ENCODE data around the gene CAV2. TPM values are rescaled to one million over a fixed set of nuclear protein-coding genes. Genes with fewer than 3 reads are reported as not detected.

Gene CAV2
- total and polyA plus RNA-seq, 9 of the 15 experiments (the other 6 are each of a cell fraction or from before 2014, with no cell fraction given), result 16.1 to 137 (median 38.3) TPM

DNA sequence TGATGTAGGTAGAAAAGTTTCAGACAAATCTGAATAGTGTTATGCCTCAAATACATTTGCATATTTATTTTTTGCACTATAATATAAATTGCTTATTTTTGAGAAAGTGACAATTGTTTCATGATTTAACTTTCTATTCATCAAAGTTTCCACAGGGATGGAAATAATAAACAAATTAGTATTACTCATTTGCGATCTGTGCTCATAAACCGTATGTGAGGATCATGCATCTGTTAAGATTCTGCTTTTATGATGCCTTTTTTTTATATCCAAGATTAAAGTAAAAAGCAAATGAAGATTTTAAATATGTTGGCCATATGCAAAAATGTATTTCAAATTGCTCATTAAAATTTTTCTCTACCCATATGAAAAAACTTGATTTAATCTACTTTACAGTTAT, 45.2 kb upstream of the CAV2 start:
- Histone ChIP-seq H3K79me2 (ENCODE audit: control insufficient read depth, insufficient read depth, low read length) (no peaks in the 10 kb centered on the region), H3K9ac (ENCODE audit: insufficient read depth in 1 of 2, low read depth in 2 of 2, low read length in 2 of 2) (no peak overlapping the region), H2AFZ (ENCODE audit: low read depth, low read length) (no peak overlapping the region), H3K27ac (ENCODE audit: extremely low read depth, low read depth, low read length) (no peak overlapping the region), H3K4me3 (no peak overlapping the region), H3K4me1 (replicated peaks in 1 of 2; ENCODE audit: control insufficient read depth in 2 of 2, insufficient read depth in 2 of 2, low read length in 2 of 2) (no peaks in the 10 kb centered on the region), H3K9me1 (ENCODE audit: control insufficient read depth, insufficient read depth, low read length) (no peaks in the 10 kb centered on the region), H3K36me3 (ENCODE audit: control insufficient read depth, insufficient read depth, low read length) (no peaks in the 10 kb centered on the region), H3K4me2 (ENCODE audit: insufficient read depth, low read length) (no peak overlapping the region), H4K20me1 (replicated peaks; ENCODE audit: control insufficient read depth, insufficient read depth, low read length) (no peaks in the 10 kb centered on the region), H3K27me3 (ENCODE audit: control insufficient read depth in 2 of 2, insufficient read depth in 2 of 2, low read length in 2 of 2) (no peaks in the 10 kb centered on the region), H3K9me3 (replicated peaks; ENCODE audit: control insufficient read depth, insufficient read depth, low read depth, low read length) (no peaks in the 10 kb centered on the region)
- DNase-seq (ENCODE audit: extremely low read depth in 1 of 4, low spot score in 3 of 4), result no peak
- ATAC-seq, result no peak
- POLR2A ChIA-PET, result no interaction called here
- CTCF ChIA-PET (ENCODE audit: low intra/inter-chr PET ratio), result no interaction called here
- intact Hi-C loops (cut with micrococcal nuclease) (no loop called here), in situ Hi-C loops (cut with MboI) (no loop called here)
- no TSS peak for BruUV-seq (replicated peaks)
- TF ChIP-seq TSC22D4 (tag; IDR thresholded peaks at IDR 0.05), result no peak
- TF ChIP-seq CEBPG (CRISPR knock-in tag; IDR thresholded peaks at IDR 0.05), result no peak
- no peak for TF ChIP-seq CEBPG (tag; conservative IDR thresholded peaks at IDR 0.05 in 1 of 2, IDR thresholded peaks at IDR 0.05 in 1 of 2)
- TF ChIP-seq IRF1 (CRISPR knock-in tag; IDR thresholded peaks at IDR 0.05; ENCODE audit: borderline replicate concordance), result no peak
- no peak for TF ChIP-seq ZNF609 (CRISPR knock-in tag; IDR thresholded peaks at IDR 0.05; ENCODE audit: borderline replicate concordance)
- no peak for TF ChIP-seq PHB2 (IDR thresholded peaks at IDR 0.05; ENCODE audit: low read depth)
- TF ChIP-seq ZNF431 (CRISPR knock-in tag; IDR thresholded peaks at IDR 0.05), result no peak
- TF ChIP-seq, protein P1, sequence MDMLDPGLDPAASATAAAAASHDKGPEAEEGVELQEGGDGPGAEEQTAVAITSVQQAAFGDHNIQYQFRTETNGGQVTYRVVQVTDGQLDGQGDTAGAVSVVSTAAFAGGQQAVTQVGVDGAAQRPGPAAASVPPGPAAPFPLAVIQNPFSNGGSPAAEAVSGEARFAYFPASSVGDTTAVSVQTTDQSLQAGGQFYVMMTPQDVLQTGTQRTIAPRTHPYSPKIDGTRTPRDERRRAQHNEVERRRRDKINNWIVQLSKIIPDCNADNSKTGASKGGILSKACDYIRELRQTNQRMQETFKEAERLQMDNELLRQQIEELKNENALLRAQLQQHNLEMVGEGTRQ (CRISPR knock-in tag; IDR thresholded peaks at IDR 0.05), result no peak
- no peak for TF ChIP-seq ZHX1 (conservative IDR thresholded peaks at IDR 0.05; ENCODE audit: low read length)
- no peak for TF ChIP-seq ZNF347 (CRISPR knock-in tag; IDR thresholded peaks at IDR 0.05; ENCODE audit: low read depth)
- TF ChIP-seq ZNF586 (CRISPR knock-in tag; conservative IDR thresholded peaks at IDR 0.05), result no peak
- FAIRE-seq, result no peak
- 88% methylated on average over 2 of the region's 2 CpGs for WGBS (ENCODE audit: insufficient coverage, low coverage, missing lambda C conversion rate)

All from K562 (cell line).